Effector memory CD4-positive, alpha-beta T cell (primary cell): ENCODE results near the gene CDK16.

ENCODE experiments used
- DNase-seq, 3 donors: peaks; one replicate each; pipeline ENCODE4 v3.0.0-alpha.2; 2020
- H3K27ac ChIP-seq: 2 replicates; pipeline ENCODE4 v1.7.0; 2013; ENCODE audit warnings: mild to moderate bottlenecking, low read length, moderate library complexity; ENCODE audit not compliant: insufficient read depth, poor library complexity, severe bottlenecking
- H3K27me3 ChIP-seq: replicated peaks from 2 replicates; pipeline ENCODE4 v1.7.0; 2013; ENCODE audit warnings: mild to moderate bottlenecking, low read length; ENCODE audit not compliant: insufficient read depth, control insufficient read depth, poor library complexity, severe bottlenecking
- H3K36me3 ChIP-seq: 2 replicates; pipeline ENCODE4 v1.7.0; 2013; ENCODE audit warnings: mild to moderate bottlenecking, low read length, moderate library complexity; ENCODE audit not compliant: control insufficient read depth, insufficient read depth
- H3K4me1 ChIP-seq: 2 replicates; pipeline ENCODE4 v1.7.0; 2013; ENCODE audit warnings: low read length, mild to moderate bottlenecking; ENCODE audit not compliant: control insufficient read depth, insufficient read depth, poor library complexity, severe bottlenecking
- H3K4me3 ChIP-seq: 2 replicates; pipeline ENCODE4 v1.7.0; 2013; ENCODE audit warnings: low read length, low read depth, mild to moderate bottlenecking; ENCODE audit not compliant: insufficient read depth, poor library complexity, severe bottlenecking
- H3K9me3 ChIP-seq: 2 replicates; pipeline ENCODE4 v1.7.0; 2013; ENCODE audit warnings: mild to moderate bottlenecking, low read length, moderate library complexity; ENCODE audit not compliant: control insufficient read depth

The CDK16 gene

DNA sequence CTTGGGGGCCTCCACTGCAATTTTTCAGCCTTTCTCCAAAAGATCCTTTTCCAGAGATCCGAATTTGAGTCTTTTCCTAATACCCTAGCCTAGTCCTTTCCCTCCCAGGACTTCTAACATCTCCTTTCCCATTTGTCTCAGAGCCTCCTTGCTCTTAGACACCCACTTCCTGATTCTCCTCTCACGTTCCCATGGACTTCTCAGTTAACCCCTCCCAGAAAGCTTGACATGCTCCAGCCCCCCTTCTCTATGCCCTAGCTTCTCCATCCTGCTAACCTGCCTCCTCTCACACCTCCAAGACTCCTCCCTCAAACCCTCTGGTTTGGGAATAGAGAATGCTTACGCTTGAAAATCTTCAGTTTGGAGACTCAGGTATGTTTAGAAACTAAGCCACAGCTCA, 22.4 kb upstream of the CDK16 start:
- H3K9me3 ChIP-seq, result no peaks in the 10 kb centered on the region
- no peak overlapping the region for H3K27ac ChIP-seq
- peaks cover 39% of the 10 kb centered on the region for H3K4me1 ChIP-seq
- no peaks in the 10 kb centered on the region for H3K27me3 ChIP-seq
- H3K4me3 ChIP-seq, result no peak overlapping the region
- DNase-seq, result no peak
- H3K36me3 ChIP-seq, result peaks cover 36% of the 10 kb centered on the region

DNA sequence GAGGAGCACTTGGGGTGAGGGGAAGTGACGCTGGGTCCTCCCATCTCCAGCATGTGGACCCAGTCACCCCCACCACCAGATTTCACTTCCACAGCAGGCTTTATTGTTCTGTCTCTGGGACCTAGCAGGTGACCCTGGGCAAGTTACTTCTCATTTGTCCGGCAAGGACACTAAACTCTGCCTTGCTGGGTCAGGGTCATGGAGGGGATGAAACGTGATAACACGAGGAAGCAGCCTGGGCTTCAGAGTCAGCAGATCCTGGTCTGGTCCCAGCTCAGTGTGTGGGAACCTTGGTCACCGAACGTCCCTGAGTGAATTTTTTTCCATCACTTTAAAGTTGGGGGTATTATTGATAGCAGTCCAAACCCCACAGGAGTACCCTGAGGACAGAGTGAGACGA, 21.0 kb upstream of the CDK16 start:
- H3K4me1 ChIP-seq, result peaks cover 34% of the 10 kb centered on the region
- H3K4me3 ChIP-seq, result no peak overlapping the region
- no peaks in the 10 kb centered on the region for H3K9me3 ChIP-seq
- peaks cover 50% of the 10 kb centered on the region for H3K36me3 ChIP-seq
- no peak for DNase-seq
- H3K27me3 ChIP-seq, result no peaks in the 10 kb centered on the region
- no peak overlapping the region for H3K27ac ChIP-seq

DNA sequence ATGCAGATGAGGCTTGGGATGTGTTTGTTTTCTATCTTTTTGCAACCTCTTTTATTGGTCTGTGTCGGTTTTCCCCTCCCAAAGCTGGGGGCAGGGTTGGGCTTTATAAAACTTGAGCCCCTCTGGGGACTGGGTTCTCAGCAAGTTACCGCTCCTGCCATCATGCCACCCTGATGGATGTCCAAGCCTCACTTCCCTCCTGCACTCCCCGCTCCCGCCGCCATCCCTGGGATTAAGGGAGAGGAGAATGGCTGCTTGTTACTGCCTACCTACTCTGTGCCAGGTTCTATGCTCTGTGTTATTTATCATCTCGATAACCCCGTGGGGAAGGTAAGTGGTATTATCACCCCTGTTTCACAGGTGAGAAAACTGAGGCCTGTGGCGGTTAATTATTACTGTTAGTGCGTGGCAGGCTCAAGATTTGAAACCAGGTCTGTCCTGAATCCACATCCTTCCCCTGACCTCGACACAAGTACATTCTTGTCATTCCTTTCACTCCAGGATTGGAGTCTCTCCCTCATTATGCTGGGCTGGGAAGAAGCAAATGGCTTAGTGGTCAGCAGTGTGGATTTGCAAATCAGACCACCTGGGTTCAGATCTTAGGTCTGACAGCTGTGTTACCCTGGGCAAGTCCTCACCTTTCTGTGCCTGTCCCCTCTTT, 20.3 kb upstream of the CDK16 start:
- no peak overlapping the region for H3K4me3 ChIP-seq
- H3K27me3 ChIP-seq, result no peaks in the 10 kb centered on the region
- H3K4me1 ChIP-seq, result peaks cover 29% of the 10 kb centered on the region
- H3K36me3 ChIP-seq, result peaks cover 57% of the 10 kb centered on the region
- DNase-seq, result no peak
- no peak overlapping the region for H3K27ac ChIP-seq
- no peaks in the 10 kb centered on the region for H3K9me3 ChIP-seq

DNA sequence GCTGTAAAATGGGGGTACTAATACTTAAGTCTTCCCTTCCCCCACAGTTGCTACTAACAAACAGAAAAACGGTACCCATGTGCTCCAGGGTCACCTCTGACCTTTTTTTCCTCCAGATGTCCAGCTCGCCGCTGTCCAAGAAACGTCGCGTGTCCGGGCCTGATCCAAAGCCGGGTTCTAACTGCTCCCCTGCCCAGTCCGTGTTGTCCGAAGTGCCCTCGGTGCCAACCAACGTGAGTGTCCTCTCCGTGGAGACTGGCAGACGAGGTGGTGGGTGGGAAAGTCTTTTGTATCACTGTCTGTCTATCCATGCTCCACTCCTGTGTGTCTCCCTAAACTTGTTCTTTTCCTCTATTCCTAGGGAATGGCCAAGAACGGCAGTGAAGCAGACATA, 19.8 kb upstream of the CDK16 start:
- Histone ChIP-seq H3K36me3 (peaks cover 61% of the 10 kb centered on the region), H3K4me1 (peaks cover 26% of the 10 kb centered on the region), H3K9me3 (no peaks in the 10 kb centered on the region), H3K4me3 (no peak overlapping the region), H3K27me3 (no peaks in the 10 kb centered on the region), H3K27ac (no peak overlapping the region)
- no peak for DNase-seq

DNA sequence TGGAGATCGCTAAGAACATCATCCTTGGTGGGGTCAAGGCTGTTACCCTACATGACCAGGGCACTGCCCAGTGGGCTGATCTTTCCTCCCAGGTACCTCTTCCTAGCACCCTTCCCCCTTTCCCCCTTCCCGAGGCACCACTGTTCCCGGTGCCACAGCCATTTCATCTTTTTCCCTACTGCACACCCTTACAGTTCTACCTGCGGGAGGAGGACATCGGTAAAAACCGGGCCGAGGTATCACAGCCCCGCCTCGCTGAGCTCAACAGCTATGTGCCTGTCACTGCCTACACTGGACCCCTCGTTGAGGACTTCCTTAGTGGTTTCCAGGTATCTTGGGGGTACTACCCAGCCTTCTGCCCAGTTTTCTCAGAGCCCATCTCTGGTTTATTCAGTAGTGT, 19.2 kb upstream of the CDK16 start:
- Histone ChIP-seq H3K36me3 (peaks cover 66% of the 10 kb centered on the region), H3K9me3 (no peaks in the 10 kb centered on the region)

DNA sequence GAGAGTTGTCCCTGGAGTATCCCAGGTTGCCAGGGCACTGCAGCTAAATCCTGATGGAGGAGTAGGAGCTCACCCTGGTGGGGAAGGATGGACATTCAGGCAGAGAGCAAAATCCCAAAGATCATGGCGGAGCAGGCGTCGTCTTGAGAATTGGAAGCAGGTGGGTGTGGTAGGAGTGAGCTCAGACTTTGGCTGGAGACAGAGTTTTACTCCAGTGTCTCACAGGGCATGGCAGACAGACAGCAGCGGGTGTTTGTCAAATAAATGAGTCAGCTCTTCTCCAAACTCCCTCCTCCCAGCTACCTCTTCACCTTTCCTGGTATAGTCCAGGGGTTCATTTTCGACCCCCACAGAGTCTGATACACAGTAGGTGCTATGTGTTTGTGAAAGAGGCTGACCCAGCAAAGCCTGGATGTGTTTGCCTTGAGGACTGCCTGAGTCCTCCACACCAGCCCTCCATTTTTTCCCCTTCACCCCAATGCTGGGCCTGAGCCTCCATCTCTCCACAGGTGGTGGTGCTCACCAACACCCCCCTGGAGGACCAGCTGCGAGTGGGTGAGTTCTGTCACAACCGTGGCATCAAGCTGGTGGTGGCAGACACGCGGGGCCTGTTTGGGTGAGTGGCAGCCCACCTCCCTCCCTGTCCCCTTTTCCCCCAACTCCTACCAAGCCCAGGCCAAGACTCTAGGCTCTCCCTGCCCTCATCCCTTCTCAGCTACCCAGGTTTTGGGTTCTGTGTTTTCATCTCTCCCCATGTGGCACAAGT, 17.9 kb upstream of the CDK16 start:
- Histone ChIP-seq H3K36me3 (peaks cover 79% of the 10 kb centered on the region), H3K27me3 (no peaks in the 10 kb centered on the region), H3K4me3 (no peak overlapping the region), H3K27ac (no peak overlapping the region), H3K4me1 (peaks cover 16% of the 10 kb centered on the region), H3K9me3 (no peaks in the 10 kb centered on the region)
- DNase-seq, result no peak

More for the DNA sequence above, 19.2 kb upstream of the CDK16 start:
- Histone ChIP-seq H3K27me3 (no peaks in the 10 kb centered on the region), H3K4me3 (no peak overlapping the region), H3K27ac (no peak overlapping the region), H3K4me1 (peaks cover 26% of the 10 kb centered on the region)
- DNase-seq, result no peak

DNA sequence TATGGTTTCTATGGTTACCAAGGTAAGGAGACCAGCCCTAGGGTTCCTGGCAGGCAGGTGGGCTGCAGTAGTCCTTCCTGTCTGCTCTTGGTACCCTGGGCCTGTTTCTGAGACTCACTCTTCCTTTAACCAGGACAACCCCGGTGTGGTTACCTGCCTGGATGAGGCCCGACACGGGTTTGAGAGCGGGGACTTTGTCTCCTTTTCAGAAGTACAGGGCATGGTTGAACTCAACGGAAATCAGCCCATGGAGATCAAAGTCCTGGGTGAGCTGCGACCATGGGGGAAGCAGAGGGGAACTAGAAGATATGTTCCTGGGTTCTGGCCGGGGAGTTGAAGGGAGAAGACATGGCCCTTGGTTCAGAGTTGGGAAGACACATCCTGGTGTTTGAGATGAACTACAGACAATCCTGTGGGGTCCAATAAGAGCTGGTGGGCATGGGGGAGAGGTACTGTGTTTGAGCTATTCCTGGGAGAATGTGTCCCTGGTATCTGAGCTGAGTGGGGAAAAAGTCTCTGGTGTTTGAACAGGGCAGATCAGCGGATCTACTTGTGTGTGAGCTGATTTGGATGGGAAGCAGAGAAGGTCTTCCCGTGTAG, 17.0 kb upstream of the CDK16 start:
- Histone ChIP-seq H3K4me1 (peaks cover 7% of the 10 kb centered on the region), H3K36me3 (peaks cover 87% of the 10 kb centered on the region), H3K27ac (no peak overlapping the region), H3K9me3 (no peaks in the 10 kb centered on the region), H3K4me3 (no peak overlapping the region), H3K27me3 (no peaks in the 10 kb centered on the region)
- no peak for DNase-seq

DNA sequence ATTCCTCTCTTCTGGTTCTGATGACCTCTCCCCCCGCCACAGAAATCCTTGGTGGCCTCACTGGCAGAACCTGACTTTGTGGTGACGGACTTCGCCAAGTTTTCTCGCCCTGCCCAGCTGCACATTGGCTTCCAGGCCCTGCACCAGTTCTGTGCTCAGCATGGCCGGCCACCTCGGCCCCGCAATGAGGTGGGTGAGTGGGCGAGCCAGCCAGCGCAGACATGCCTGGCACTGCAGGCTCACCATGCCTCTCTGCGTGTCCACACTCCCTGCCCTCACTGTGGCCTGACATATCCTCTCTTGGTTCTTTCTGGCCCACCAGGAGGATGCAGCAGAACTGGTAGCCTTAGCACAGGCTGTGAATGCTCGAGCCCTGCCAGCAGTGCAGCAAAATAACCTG, 16.2 kb upstream of the CDK16 start:
- Histone ChIP-seq H3K36me3 (peaks cover 86% of the 10 kb centered on the region), H3K27me3 (no peaks in the 10 kb centered on the region), H3K27ac (no peak overlapping the region), H3K4me1 (peaks cover 3% of the 10 kb centered on the region), H3K9me3 (no peaks in the 10 kb centered on the region), H3K4me3 (no peak overlapping the region)
- no peak for DNase-seq

DNA sequence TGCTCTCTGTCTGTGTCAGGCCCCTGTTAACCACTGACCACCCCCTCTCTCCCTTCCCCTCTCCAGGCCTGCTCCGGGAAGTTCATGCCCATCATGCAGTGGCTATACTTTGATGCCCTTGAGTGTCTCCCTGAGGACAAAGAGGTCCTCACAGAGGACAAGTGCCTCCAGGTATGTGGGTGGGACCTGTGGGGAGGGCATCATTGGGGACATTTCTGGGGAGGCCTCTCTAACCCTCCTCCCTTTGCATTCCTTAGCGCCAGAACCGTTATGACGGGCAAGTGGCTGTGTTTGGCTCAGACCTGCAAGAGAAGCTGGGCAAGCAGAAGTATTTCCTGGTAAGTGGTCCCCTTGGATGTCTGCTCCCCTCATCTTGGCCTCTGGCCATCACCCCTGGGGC, 15.6 kb upstream of the CDK16 start:
- Histone ChIP-seq H3K27me3 (no peaks in the 10 kb centered on the region), H3K4me3 (no peak overlapping the region), H3K36me3 (peaks cover 86% of the 10 kb centered on the region), H3K27ac (no peak overlapping the region), H3K9me3 (no peaks in the 10 kb centered on the region), H3K4me1 (no peaks in the 10 kb centered on the region)
- no peak for DNase-seq

DNA sequence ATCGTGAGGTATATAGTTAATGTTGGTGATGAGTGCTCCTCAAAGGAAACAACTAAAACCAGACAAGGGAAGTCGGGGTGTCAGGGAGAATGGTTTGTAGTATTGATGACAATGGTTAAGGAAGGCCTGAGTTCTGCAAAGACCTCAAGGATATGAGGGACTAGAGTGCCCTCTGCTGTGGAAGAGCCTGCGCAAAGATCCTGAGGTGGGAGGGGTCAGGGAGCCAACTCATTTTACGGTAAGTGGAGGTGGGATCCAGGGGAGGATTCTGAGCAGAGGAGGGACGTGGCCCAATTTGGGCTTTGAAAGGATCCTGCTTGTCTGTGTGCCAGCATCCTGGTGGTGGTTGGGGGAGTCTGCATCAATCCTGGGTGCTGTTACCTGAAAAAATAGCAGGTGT, 13.5 kb upstream of the CDK16 start:
- Histone ChIP-seq H3K9me3 (no peaks in the 10 kb centered on the region), H3K27ac (no peak overlapping the region), H3K4me1 (no peaks in the 10 kb centered on the region), H3K36me3 (peaks cover 86% of the 10 kb centered on the region), H3K27me3 (no peaks in the 10 kb centered on the region), H3K4me3 (no peak overlapping the region)
- DNase-seq, result no peak
